Stomach (tissue), 4 donors: ENCODE data around the gene SIGLEC14.

Source experiments
- EP300 ChIP-seq: sonication (generic); formaldehyde crosslinking; IDR thresholded peaks from one replicate; pipeline ENCODE4 v1.6.1; 2017; ENCODE audit warnings: antibody characterized with exemption
- POLR2A ChIP-seq, 4 donors: fragments of 450-650 bp; IDR thresholded peaks; one replicate each; pipeline ENCODE4 v1.6.1; 2016; ENCODE audit warnings: antibody characterized with exemption in 4 of 4, control low read depth in 2 of 4, mild to moderate bottlenecking in 1 of 4, moderate library complexity in 1 of 4
- POLR2AphosphoS5 ChIP-seq, 3 donors: sonication (generic); formaldehyde crosslinking; IDR thresholded peaks; one replicate each; pipeline ENCODE4 v1.6.1; 2016; ENCODE audit warnings: antibody characterized with exemption in 3 of 3
- TF ChIP-seq, protein P1 (sequence below), 7 experiments: fragments of 450-650 bp in 4 of 7; fragments of 200-600 bp in 3 of 7; sonication (generic) in 3 of 7; IDR thresholded peaks; one replicate each; pipeline ENCODE4 v1.5.1; 2016 to 2019; ENCODE audit warnings: antibody characterized with exemption in 7 of 7, control low read depth in 2 of 7, mild to moderate bottlenecking in 1 of 7

DNA sequence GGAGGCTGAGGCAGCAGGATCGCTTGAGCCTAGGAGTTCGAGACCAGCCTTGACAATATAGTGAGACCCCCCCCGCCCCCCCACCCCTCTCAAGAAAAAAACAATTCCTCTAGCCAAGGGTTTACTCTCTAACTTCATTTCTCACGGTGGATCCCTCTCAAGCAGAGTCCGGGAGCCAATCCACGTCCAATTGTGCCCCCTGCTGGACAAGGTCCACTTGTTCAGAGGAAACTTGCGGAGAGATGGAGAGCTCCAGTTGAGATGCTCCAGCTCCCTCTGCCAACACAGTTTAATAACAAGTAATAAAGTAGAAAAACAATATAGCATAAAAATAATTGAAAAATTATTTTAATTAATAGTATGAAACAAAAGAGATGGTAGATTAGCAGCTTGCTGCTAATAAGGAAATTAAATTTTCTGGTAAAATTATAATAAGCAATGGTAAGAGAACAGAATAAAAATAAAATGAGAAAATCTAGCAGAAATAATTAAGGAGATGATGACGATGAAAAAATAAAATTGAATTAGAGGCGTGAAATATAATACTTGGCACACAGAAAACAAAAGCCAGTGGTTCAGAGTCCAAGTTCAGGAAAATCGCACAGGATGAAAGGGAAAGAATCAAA is 14.5 kb upstream of the SIGLEC14 start:
- TF ChIP-seq EP300, result no peak
- no peak for TF ChIP-seq POLR2A (IDR thresholded peaks at IDR 0.05)
- TF ChIP-seq, protein P1, sequence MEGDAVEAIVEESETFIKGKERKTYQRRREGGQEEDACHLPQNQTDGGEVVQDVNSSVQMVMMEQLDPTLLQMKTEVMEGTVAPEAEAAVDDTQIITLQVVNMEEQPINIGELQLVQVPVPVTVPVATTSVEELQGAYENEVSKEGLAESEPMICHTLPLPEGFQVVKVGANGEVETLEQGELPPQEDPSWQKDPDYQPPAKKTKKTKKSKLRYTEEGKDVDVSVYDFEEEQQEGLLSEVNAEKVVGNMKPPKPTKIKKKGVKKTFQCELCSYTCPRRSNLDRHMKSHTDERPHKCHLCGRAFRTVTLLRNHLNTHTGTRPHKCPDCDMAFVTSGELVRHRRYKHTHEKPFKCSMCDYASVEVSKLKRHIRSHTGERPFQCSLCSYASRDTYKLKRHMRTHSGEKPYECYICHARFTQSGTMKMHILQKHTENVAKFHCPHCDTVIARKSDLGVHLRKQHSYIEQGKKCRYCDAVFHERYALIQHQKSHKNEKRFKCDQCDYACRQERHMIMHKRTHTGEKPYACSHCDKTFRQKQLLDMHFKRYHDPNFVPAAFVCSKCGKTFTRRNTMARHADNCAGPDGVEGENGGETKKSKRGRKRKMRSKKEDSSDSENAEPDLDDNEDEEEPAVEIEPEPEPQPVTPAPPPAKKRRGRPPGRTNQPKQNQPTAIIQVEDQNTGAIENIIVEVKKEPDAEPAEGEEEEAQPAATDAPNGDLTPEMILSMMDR (IDR thresholded peaks at IDR 0.05), result peak in 4 of 7 experiments; percentile 24 to 44 (median 36)
- TF ChIP-seq POLR2AphosphoS5 (IDR thresholded peaks at IDR 0.05), result no peak
